ENCODE measurements around the gene ABHD6. TPM values are rescaled to one million over a fixed set of nuclear protein-coding genes. Genes with fewer than 3 reads are reported as not detected.

ABHD6 gene
- total RNA-seq, 2 experiments from 2014 or later, result 1.1 to 1.6 TPM

Other genes starting within 250 kb of the ABHD6 start
- 10 to 100 TPM; 47.7 to 48.0 TPM for gene FLNB, start 229.4 kb upstream of the ABHD6 start, total RNA-seq
- gene DNASE1L3, start 26.8 kb upstream of the ABHD6 start, total RNA-seq, result not detected
- 10 to 100 TPM; 12.1 to 14.4 TPM for gene RPP14, start 68.5 kb downstream of the ABHD6 start, total RNA-seq
- gene HTD2, start 68.7 kb downstream of the ABHD6 start, total RNA-seq, result 1 to 10 TPM; 6.9 to 8.1 TPM
- gene PXK, start 95.1 kb downstream of the ABHD6 start, total RNA-seq, result 10 to 100 TPM; 44.7 to 46.1 TPM
- 10 to 100 TPM; 51.6 to 53.7 TPM for gene PDHB, start 196.0 kb downstream of the ABHD6 start, total RNA-seq

Measured in activated naive CD4-positive, alpha-beta T cell treated with anti-CD3 and anti-CD28 coated beads for 36 hours (primary cell).